Epidermal melanocyte (primary cell): Measurements from ENCODE around the gene ZSCAN2.

ENCODE experiments used
- DNase-seq: peaks from one replicate; pipeline ENCODE4 v3.0.0; 2011; ENCODE audit warnings: low spot score; ENCODE audit not compliant: insufficient read length

Gene ZSCAN2

GRCh38 chr15:84668221-84668982, 67.6 kb downstream of the ZSCAN2 start:
- DNase-seq = no peak

GRCh38 chr15:84669726-84670125, 68.9 kb downstream of the ZSCAN2 start:
- DNase-seq = no peak

GRCh38 chr15:84671211-84671610, 70.4 kb downstream of the ZSCAN2 start:
- DNase-seq = no peak
